Left renal cortex interstitium (tissue), 4 donors: ENCODE results near the gene ADCY4. TPM values are rescaled to one million over a fixed set of nuclear protein-coding genes. Genes with fewer than 3 reads are reported as not detected.
"Not testable (repeated sequence)": the region's sequence is repeated elsewhere in the genome, so short reads cannot be mapped to it uniquely, and the experiment has no call there.

Experiments
- DNase-seq, 4 donors: peaks; one replicate each; pipeline ENCODE4 v3.0.0-alpha.2; 2013; ENCODE audit warnings: low read depth in 4 of 4, low spot score in 2 of 4, missing footprints in 1 of 4
- polyA plus RNA-seq, 4 donors: library from polyadenylated mRNA; unstranded; fragments of 120-200 nt; gene quantifications; one replicate each; pipeline ENCODE4 v1.2.1, GENCODE V29; 2013; ENCODE audit not compliant: insufficient read length in 4 of 4

Gene ADCY4
- polyA plus RNA-seq, 4 donors: 15.8 to 26.6 (median 21.4) TPM

DNA sequence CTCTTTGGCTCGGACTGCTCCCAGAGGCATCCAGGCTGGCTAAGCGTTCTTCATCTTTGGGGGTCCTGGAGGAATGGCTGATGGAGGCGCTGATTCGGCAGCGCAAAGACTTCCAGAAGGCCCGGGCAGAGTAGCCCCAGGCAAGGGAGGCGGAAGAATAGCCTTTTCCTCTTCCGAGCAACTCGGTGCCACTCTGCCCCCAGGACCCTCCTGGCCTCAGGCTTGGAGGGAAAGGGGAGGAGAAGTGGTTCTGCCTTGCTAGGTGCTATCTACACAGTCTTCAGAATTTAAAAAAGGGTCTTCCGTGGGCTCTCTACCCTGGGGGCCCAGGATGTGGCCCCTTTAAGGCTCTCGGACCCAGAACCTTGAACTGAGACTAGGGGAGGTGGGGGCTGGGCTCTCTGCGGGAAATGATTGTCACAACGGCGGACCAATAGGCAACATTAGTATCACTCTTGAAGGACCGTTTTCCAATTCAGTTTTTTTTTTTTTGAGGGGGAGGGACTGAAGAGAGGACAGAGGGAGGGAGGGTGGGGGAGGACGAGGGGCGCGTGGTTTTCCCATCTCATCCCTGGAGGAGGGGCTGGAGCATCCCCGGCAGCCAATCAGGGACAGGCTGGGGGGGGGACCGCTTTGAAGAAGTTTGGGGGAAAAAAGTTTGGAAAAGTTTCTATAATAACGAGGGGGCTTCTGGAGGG lies 32.8 kb upstream of the ADCY4 start, which contains the start of gene NFATC4:
Gene NFATC4 (plus strand): TSS at position 671 of the 698 bp plus-strand sequence. CDS start 157 bp downstream, outside the sequence.
- peak; percentile 85 to 93 (median 90) for DNase-seq

- peak; percentile 94 to 98 (median 96) for DNase-seq
Measured at GRCh38 chr14:24366721-24367513, 32.0 kb upstream of the ADCY4 start.

- DNase-seq: peak in 1 of 4 donors; percentile 55
Measured at GRCh38 chr14:24366413-24366720, 31.5 kb upstream of the ADCY4 start.

DNA sequence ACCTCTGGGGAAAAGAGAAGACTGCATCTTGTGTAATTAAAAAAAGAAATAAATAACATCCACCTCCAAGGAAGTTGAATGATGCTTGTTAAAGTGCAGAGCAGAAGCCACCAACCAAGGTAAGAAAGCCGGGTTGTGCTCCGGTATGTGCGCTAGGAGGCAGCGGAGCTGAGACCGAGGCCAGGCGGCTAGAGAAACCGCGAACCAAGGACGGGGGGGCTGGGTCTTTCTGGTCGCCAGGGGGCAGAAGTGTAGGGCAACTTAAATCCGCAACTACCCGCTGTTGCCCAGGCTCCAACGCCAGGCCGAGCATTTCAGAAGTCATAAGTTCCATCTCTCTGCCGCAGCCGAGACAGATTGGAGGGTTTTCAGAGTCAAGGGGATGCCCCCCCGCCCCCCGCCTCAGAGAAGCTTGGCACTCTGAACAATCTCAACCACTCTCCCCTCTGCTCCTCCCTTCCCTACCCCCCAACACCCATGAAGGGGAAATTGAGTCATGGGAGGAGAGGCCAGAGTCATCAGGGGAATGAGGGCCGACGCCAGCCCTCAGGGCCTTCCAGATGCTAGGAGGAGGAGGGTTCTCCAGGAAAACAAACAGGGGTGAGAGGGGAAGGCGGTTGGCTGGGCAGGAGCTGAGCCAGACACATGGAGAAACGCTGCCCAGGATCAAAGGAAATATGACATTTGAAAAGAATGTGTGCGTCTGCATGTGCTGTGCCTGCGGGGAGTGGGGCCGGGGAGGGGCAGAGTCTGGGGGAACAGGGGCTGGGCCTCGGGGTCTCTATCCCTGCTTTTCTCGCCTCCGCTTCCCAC lies 30.9 kb upstream of the ADCY4 start:
- DNase-seq: peak; percentile 75 to 84 (median 80)

GRCh38 chr14:24364841-24365240 lies 30.0 kb upstream of the ADCY4 start:
- DNase-seq: no peak

DNA sequence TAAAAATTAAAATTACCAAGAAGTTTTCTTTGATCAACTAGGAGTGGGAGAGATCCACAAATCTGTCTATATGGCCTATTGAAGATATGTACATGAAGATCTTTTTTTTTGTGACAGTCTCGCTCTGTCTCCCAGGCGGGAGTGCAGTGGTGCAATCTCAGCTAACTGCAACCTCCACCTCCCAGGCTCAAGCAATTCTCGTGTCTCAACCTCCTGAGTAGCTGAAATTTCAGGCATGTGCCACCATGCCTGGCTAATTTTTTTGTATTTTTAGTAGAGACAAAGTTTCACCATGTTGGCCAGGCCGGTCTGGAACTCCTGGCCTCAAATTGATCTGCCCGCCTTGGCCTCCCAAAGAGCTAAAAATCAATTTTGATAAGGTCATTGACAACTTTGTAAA lies 28.5 kb upstream of the ADCY4 start:
- no peak for DNase-seq

DNA sequence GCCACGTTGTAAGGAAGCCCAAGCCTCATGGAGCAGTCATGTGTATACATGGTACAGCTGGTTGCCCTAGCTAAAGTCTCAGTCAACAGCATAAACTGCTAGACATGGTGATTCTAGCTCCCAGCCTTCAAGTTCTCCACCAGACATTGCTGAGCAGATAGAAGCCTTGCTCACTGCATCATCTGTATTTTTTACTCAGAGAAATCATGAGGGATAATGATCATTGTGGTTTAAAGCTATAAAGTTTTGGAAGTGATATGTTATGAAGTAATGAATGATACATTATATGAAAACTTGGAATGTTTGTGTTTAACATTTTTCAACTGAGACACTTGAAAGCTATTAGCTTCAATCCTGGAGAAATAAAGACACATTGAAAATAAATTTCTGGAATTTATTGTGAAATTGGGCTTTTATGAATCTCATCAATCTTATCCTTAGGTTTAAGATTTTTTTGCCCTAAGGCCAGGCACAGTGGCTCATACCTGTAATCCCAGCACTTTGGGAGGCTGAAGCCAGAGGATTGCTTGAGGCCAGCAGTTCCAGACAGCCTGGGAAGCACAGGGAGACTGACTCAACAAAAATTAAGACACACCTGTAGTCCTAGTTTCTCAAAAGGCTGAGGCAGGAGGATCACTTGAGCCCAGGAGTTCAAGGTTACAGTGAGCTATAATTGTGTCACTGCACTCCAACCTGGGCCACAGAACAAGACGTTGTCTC lies 27.5 kb upstream of the ADCY4 start:
- DNase-seq: no peak

GRCh38 chr14:24361326-24361725 lies 26.5 kb upstream of the ADCY4 start:
- DNase-seq: no peak

DNA sequence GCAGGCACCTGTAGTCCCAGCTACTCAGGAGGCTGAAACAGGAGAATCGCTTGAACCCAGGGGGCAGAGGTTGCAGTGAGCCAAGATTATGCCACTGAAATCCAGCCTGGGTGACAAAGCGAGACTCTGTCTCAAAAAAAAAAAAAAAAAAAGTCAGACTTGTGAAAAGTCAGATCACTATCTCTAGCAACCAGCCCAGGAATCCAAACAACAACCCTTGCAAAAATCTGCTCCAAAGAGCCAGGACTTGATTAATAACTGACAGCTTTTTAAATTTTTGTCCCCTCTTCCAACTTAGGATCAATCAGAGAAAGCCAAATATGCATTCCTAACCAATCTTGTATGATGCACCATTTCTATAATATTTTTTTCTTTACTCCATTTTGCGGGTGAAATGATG lies 25.4 kb upstream of the ADCY4 start:
- no peak for DNase-seq

GRCh38 chr14:24356208-24356607 lies 21.3 kb upstream of the ADCY4 start:
- no peak for DNase-seq

DNA sequence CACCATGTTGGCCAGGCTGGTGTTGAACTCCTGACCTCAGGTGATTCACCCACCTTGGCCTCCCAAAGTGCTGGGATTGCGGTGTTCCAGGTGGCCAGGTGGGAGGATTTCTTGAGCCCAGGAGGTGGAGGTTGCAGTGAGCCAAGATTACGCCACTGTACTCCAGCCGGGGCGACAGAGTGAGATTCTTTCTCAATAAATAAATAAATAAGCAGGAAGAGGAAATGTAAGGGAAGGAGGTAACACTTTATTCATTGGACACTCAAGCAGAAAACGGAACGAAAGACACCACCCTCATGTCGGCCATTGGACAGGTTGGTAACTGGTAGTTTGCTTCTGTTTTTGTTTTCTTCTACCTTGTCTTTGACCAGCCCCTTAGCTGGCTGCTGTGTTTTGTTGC lies 20.1 kb upstream of the ADCY4 start:
- no peak for DNase-seq

- DNase-seq: not testable (repeated sequence)
Measured at GRCh38 chr14:24354482-24354825, 19.6 kb upstream of the ADCY4 start.

DNA sequence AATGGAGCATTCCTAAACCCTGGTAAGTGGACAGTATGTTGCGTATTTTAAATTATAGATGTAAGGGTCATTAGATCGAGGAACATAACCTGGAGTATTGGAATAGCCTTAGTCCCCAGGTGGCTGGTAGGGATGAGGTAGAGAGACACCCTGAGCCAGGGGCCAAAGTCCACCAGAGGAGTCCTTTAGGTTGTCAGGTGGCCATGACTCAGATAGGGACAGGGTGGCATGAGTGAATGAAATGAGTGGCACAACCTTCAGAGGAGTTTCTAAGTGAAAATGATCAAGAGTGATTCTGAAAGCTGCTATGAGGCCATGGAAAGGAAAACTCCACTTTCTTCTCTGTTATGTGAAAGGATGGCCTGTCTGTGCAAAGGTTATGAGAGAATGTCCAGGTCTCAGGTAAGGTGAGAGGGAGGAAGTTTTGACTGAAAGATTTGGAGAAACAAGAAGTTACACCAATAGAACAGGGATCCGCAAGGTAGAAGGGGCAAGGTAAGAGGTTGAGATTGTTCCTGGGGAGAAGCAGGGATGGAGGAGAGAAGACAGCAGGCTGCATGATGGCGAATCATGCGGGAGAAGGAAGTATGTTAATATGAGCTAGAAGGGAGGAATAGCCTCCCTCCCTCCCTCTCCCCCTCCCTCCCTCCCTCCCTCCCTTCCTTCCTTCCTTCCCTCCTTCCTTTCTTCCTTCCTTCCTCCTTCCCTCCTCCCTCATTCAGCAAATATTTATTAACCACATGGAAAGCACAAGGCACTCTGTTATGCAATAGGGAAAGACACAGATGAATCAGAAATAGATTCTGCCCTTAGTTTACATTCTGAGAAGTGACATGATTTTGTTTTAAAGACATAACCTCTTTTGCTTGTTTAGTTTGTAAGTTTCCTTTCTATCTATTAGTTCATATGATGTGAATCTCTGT lies 18.9 kb upstream of the ADCY4 start:
- no peak for DNase-seq

DNA sequence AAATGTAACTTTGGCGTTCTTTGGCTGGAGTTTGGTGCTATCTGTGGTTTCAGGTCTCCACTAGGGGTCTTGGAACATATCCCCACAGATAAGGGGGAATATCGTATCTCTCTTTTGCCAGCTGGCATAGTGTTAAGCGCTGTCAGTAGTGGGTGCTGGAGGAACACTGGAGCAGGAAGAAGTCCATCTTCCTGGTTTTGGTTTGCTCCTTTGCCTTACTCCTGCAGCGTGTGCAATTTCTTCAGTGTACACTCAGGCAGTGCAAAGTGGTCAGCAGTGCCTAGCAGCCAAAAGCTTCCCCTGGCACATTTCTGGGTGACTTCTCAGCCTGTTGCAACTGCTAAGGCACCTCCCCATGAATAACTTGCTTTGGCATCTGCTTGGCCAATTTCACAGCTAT lies 16.6 kb upstream of the ADCY4 start:
- no peak for DNase-seq

DNA sequence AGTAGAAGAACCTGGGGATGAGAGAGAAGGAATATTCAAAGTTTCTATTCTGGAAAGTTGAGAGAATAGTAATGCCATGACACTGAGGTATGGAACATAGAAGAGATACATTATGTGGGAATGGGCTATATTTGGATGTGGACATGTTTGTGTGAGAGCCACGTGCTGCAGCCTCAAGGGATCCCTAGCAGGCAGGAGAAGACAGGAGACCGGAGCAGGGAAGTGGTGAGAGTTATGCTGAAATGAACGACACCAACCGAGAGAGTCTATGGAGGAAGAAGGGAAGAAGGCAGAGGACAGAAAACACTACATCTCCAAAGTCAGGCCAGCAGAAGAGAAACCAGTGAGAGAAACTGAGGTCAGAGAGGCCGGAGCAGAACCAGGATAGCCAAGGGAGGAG lies 14.9 kb upstream of the ADCY4 start:
- DNase-seq: no peak

- DNase-seq: no peak
Measured at GRCh38 chr14:24348186-24348585, 13.3 kb upstream of the ADCY4 start.

GRCh38 chr14:24347134-24347533 lies 12.3 kb upstream of the ADCY4 start:
- no peak for DNase-seq

- no peak for DNase-seq
Measured at GRCh38 chr14:24343795-24344660, 9.2 kb upstream of the ADCY4 start.

- no peak for DNase-seq
Measured at GRCh38 chr14:24342889-24343288, 8.0 kb upstream of the ADCY4 start.
